ENCODE results near the gene METTL8.

DNA sequence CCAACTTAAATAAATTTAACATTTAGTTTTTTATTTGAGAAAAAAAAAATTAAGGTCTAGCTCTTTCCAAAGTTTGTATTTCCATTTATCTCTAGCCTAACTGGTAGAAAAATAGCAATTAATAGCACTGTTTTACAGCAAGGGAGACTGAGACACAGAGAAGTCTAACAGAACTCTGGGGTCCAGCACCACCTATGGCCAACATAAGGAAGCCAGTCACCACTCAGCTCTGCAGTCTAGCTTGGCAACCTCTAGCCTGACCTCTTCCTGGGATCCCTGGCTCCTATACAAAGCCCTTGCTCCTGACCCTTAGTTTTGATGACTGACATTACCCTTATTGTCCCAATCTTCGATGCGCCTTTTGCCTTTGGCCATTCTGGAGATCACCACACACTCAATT is 159.0 kb downstream of the METTL8 start:
- TF ChIP-seq, protein P1, sequence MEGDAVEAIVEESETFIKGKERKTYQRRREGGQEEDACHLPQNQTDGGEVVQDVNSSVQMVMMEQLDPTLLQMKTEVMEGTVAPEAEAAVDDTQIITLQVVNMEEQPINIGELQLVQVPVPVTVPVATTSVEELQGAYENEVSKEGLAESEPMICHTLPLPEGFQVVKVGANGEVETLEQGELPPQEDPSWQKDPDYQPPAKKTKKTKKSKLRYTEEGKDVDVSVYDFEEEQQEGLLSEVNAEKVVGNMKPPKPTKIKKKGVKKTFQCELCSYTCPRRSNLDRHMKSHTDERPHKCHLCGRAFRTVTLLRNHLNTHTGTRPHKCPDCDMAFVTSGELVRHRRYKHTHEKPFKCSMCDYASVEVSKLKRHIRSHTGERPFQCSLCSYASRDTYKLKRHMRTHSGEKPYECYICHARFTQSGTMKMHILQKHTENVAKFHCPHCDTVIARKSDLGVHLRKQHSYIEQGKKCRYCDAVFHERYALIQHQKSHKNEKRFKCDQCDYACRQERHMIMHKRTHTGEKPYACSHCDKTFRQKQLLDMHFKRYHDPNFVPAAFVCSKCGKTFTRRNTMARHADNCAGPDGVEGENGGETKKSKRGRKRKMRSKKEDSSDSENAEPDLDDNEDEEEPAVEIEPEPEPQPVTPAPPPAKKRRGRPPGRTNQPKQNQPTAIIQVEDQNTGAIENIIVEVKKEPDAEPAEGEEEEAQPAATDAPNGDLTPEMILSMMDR (IDR thresholded peaks at IDR 0.05; ENCODE audit: low read length) = no peak
- TF ChIP-seq EZH2phosphoT487 (IDR thresholded peaks at IDR 0.05; ENCODE audit: low read length) = no peak

Data from MM.1S (cell line).